IPS-18c (cell line): ENCODE results near the gene DICER1.

Source experiments
- H3K4me3 ChIP-seq: 2 replicates; pipeline ENCODE4 v1.7.0; 2013; ENCODE audit warnings: low read depth, mild to moderate bottlenecking, low read length, moderate library complexity; ENCODE audit not compliant: insufficient read depth
- H3K9me3 ChIP-seq: one replicate; pipeline ENCODE4 v1.6.1; 2013; ENCODE audit warnings: mild to moderate bottlenecking, low read length, moderate library complexity; ENCODE audit not compliant: control insufficient read depth, insufficient read depth

DICER1 gene

DNA sequence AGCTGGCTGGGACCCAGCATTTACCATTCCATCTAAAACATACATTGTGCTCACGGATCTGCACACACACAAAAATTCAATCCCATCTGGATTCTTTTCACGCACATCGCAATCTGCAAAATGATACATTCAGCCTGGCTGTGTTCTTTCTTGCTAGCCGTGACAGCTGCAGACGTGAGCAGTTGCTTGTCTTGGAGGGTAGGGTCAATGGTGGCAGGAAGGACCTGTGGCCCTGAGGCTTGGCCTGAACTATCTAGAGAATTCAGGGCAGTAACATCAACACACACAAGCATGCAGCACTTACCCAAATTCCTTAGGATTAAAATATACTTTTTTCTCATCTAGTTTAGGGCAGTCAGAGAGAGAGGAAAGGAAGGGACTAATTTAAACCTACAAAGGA lies 72.0 kb downstream of the DICER1 start:
- H3K4me3 ChIP-seq: no peak overlapping the region
- H3K9me3 ChIP-seq: no peaks in the 10 kb centered on the region

DNA sequence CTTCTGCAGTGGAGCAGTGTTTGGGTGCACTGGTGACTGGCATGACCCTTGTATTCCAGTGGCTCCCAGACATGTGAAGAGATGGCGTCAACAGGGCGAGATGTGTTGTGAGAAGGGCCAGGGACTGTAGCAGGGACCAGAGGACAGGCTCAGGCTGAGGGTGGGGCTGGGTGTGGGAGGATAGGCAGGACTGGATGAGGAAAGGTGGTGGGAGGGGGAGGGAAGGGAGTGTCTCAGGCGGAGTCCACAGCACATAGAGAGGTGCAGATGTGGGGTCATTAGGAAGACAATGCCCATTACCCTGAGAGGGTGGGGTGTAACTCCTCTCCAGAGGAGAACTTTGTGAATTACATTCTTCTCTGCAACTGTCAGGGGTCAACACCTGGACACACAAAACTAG lies 78.5 kb downstream of the DICER1 start:
- Histone ChIP-seq H3K4me3 (no peak overlapping the region), H3K9me3 (no peaks in the 10 kb centered on the region)

DNA sequence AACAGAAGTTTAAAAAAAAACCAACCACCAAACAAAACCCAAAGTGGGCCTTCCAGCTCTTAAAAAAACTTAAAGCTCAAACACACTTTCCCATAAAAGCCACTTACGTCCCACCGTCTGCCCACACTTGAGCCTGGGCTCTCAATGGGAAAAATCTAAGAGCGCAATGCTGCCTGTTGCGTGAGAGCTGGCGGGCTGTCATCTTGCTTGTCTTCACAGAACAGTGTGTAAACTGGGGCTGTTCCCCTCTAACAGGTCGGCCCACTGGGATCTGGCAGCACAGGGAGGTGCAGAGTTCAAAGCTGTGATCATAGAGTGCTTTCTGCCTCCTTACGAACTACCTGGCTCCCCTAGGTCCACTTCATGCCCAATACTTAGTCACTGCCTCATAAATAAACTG lies 80.0 kb downstream of the DICER1 start:
- no peak overlapping the region for H3K4me3 ChIP-seq
- H3K9me3 ChIP-seq: no peaks in the 10 kb centered on the region

DNA sequence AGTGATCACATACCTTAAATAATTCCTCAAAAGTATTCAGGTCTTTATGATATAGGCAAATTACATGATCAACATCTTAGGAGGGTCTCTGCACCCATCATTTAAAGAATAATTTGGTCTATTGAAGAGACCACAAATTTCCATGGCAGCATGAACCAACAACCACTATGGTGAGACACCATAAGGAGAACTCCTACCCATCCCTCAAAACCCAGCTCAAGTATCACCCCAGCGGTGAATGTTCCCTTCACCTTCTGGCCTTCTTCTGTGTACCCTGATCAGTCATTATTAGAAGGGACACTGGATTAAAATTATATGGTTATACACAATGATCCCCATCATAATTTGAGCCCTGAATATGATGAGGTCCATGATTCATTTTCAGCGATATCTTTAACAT lies 81.5 kb downstream of the DICER1 start:
- Histone ChIP-seq H3K9me3 (no peaks in the 10 kb centered on the region), H3K4me3 (no peak overlapping the region)

DNA sequence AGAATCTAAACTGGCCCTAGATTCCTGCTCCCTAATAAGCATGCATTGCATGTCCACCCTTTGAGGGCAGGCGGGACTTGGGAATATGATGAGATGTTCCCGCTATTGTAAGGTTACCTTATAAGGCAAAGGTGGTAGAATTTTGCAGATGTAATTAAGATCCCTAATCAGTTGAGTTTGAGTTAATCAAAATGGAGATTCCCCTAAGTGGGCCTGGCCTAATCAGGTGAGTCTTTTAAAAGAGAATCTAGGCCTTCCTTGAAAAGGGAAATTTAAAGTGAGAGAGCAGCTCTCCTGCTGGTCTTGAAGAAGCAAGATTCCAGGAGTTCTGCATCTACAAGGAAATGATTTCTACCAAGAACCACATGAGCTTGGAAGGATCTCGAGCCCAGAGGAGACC lies 83.4 kb downstream of the DICER1 start:
- Histone ChIP-seq H3K9me3 (no peaks in the 10 kb centered on the region), H3K4me3 (no peak overlapping the region)

DNA sequence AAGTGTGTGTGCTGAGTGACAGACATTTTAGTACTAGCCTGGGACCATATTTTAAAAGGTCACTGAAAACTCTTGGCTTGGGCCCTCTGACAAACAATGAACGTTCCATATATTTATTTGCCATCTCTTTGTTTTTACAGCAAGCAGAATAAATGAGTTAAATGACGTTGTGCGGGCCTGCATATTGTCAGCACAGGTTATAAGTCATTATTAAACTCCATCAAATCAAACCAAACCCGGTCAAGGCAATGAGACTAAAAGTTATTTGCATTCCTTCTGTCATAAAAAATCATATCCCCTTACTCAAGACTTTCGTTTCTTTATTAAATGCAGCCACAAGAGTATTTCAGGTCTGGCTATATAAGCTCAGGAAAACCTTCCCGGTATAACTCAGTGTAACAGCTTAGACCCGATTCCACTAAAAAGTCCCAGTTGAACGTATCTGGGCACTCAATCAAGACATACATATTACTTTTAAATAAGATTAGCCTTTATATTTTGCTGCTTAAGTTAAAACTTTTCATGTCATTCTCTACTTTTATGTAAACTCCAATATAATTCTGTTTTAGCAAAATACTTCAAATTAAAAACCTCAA lies 84.9 kb downstream of the DICER1 start:
- H3K9me3 ChIP-seq: no peaks in the 10 kb centered on the region
- H3K4me3 ChIP-seq: no peak overlapping the region

DNA sequence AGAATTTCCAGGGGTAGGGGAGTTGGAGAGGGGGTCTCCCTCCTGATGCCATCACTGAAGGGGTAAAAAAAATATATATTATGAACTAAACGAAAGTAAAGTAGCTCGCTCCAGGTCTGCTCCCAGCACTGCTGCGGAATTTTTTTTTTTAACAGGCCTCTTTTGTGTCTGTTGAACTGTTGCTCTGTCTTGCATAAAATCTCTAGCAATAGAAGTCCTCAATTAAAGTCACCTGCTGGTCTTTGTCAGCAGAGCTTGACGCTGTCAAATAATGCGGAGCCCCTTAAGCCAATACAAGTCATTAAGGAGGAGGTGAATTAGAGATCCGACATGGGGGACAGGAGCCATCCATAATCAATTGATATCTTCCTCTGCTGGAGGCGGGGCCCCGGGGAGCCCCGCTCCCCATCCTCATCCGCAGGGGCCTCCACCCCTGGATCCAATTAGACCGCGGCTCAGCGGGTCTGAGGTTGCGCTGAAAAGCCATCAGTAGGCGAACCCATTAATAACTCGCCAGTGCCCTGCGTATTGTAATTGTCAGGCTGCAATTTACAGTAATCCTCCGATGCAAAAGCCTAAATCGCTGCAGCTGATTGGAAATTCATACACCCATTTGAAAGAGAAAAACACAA lies 85.6 kb downstream of the DICER1 start:
- no peak overlapping the region for H3K4me3 ChIP-seq
- H3K9me3 ChIP-seq: no peaks in the 10 kb centered on the region

DNA sequence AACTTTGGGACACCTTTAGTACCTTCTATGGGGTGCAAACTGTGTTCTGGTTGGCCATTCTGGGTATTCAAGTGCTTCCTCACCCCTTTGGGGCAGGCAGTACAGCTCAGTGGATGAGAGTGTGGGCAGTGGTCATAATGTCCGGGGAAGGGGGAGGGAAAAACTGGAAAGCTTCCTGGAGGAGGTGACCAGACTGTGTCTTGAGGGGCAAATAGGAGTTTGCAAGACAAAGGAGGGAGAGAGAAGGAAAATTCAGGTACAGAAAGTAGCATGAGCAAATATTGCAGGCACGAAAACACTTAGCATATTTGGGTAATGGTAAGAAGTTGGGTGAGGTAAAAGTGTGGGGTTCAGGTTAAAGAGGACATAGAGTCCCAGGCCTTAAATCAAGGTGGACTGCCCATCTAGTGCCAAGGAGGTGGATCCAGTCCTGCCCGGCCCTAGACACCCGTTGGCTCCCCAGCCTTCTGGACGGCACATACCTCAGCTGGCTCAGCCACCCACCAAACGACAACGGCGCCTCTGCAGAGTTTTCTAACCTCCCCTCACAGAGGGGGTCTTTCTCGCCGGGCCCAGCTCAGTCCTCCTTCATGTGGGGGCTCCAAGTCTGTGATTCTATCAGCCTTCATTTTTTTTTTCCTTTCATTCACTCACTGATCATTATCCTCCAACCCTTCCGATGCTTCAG lies 86.4 kb downstream of the DICER1 start:
- H3K9me3 ChIP-seq: no peaks in the 10 kb centered on the region
- H3K4me3 ChIP-seq: no peak overlapping the region

DNA sequence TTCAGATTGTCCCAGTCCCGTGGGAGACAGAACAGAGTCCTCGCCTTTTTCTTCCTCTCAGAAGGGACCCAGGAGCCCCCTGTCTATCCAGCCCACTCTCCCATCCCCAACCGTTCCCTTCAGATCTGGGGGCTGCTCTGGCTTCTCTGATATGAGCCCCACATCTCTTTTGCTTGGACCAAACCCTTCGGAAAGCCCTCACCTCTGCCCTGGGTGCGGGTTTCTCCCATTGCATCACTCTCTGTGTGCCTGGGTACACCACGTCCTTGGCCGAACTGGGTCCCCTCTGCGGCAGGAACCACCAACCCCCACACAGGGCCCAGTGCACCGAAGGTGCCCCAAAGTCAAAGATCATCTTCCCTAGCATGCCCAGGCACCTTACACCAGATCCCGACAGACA lies 87.8 kb downstream of the DICER1 start:
- no peaks in the 10 kb centered on the region for H3K9me3 ChIP-seq
- no peak overlapping the region for H3K4me3 ChIP-seq

DNA sequence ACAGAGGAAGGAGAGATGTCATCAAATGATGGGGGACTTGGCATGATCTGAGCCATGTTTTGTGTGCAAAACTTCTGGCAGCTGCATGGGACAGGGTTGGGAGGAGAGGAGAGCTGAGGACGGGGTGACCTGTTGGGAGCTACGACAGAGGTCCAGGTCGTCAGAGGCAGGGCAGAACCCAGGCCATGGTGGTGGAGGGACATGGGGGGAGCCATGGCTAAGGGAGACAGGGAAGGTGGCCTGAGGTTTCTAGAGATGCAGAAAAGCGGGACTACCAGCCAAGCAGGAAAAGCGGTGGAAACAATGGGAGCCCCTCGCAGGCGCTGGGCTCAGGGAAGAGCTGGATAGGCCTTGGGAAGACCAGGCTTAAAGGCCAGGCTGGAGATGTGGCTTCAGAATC lies 88.3 kb downstream of the DICER1 start:
- H3K4me3 ChIP-seq: no peak overlapping the region
- no peaks in the 10 kb centered on the region for H3K9me3 ChIP-seq

DNA sequence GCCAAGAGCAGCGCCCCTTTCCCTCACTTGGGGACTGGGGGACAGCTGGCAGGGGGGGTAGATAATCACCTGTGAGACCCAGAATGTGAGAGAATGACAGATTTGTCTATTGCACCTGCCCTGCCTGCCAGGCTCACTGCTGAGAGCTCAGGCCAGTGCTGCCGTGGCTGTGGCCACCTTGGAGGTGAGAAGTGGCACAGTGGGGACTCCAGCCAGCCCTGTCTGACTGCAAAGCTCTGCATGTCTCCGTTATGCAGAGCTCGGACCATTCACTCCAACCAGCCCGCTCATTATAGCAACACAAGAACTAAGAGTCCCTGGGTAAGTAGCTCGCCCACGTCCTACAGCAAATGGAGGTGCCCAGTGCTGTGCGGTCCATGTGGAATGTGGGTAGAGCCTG lies 88.8 kb downstream of the DICER1 start:
- Histone ChIP-seq H3K9me3 (no peaks in the 10 kb centered on the region), H3K4me3 (no peak overlapping the region)

DNA sequence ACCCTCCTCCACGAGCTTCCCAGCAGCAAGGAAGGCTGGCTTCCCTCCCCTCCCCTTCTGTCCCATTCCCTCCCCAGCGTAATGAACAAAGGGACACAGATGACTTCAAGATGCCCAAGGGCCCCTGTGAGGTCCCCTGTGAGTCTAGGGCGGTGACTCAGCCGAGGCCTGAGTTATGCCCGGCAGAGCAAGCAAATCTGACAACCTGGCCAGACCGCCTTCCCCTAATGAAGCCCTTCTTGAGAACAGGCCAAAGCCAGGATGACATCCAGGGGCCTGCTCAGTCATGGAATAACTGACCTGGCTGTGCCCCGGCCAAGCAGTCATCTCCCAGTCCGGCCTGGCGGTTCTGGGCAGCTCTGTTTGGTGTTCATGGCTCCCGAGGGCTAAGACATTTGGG lies 89.2 kb downstream of the DICER1 start:
- Histone ChIP-seq H3K4me3 (no peak overlapping the region), H3K9me3 (no peaks in the 10 kb centered on the region)

DNA sequence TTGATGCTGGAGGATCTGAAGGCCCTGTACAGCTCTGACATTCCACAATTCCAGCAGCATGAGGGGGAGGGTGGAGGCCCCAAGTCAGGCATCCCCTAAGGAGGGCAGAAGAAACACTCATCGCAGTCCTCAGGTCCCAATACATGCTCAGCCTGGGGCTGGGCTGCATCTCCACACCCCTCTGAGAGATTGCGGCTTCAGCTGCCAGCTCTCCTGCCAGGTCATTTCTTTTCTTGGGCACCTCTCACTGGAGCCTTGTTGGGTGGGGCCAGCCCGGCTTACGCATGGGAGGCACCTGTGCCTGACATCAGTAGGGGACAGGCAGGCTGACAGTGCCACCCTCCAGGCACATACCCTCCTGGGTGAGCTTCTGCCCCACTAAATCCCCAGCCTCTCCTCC lies 89.8 kb downstream of the DICER1 start:
- H3K4me3 ChIP-seq: no peak overlapping the region
- no peaks in the 10 kb centered on the region for H3K9me3 ChIP-seq

DNA sequence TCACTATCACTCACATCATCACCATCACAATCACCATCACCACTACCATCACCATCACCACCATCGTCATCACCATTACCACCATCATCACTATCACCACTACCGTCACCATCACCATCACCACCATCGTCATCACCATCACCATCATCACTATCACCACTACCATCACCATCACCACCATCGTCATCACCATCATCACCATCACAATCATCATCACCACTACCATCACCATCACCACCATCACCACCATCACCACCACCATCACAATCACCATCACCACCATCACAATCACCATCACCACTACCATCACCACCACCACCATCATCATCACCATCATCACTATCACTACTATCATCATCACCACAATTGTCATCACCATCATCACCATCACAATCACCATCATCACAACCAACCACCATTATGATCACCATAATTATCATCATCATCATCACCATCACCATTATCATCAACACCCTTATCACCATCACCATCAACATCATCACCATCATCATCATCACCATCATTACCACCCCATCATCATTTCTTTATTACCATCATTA lies 90.8 kb downstream of the DICER1 start:
- H3K4me3 ChIP-seq: no peak overlapping the region
- no peaks in the 10 kb centered on the region for H3K9me3 ChIP-seq

DNA sequence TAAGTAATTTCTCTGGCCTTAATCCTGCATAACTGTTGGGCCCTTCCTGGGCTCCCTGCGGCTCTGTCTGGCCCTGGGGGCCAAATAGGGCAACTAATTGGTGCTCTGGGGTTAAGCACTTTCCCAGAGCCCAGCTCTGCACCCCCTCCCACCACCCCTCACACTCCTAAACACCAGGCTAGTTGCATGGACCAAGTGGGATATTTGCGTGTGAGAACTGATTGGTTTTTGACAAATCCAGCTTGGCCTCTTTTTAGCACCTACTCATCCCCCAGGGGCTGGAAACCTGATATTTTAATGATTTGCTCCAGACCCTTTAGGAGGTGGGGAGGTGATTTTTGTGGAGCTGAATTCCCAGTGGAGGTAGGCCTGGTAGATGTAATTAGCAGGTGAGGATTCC lies 91.9 kb downstream of the DICER1 start:
- no peaks in the 10 kb centered on the region for H3K9me3 ChIP-seq
- no peak overlapping the region for H3K4me3 ChIP-seq

DNA sequence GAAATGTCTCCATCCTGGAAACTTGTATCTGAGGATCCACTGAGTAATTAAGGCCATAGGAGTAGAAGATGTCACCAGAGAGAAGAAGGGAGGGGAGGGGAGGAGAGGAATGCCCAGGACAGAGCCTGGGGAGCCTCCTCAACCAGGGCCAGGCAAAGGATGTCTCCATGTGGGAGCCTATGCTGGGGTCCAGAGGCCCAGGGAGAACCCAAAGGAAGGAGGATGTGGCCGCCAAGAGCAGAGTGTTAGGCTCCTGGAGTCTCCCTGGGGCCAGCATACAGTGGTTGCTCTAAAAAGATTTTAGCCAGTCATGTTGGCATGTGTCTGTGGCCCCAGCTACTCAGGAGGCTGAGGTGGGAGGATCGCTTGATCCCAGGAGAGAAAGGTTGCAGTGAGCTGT lies 92.6 kb downstream of the DICER1 start:
- Histone ChIP-seq H3K9me3 (no peaks in the 10 kb centered on the region), H3K4me3 (no peak overlapping the region)

DNA sequence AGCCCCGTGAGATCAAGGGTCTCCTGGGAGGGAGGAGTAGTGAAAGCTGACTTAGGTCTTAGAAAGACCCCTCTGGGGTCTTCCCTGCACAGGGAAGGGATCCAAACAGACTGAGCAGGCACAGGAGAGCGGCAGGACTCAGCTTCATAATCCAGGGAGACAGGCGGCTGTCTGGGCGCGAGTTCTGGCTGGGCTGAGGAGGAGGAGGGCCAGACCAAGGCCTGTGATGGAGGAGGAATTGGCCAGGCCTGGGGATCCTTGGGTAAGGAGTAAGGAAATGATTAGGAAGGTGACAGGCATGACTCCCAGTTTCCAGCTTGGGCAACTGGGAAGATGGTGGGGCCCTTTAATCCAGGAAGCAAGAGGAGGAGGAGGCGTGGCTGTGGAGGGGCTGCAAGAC lies 93.1 kb downstream of the DICER1 start:
- H3K9me3 ChIP-seq: no peaks in the 10 kb centered on the region
- no peak overlapping the region for H3K4me3 ChIP-seq

DNA sequence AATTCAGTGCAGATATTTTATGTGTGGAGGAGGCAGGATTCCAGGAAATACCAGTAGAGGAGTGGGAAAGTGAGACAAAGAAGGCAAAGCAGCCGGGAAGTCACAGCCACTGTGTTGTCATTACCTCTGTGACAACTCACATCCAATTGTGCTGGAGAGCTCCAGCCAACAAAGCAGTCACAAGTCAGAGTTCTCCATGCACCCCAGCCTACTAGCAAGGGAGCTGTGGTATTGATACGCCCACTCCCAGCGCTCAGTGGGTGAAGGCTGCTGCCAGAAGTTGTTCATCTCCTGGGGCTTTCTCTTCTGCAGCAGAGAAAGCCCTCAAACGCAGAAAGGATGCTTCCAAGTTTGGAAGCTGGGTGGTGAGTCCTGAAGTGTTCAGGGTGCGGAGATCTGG lies 93.9 kb downstream of the DICER1 start:
- Histone ChIP-seq H3K4me3 (no peak overlapping the region), H3K9me3 (no peaks in the 10 kb centered on the region)
